ENCODE data around the gene VAMP5.
"Not testable (repeated sequence)": the region's sequence is repeated elsewhere in the genome, so short reads cannot be mapped to it uniquely, and the experiment has no call there.

Gene VAMP5

DNA sequence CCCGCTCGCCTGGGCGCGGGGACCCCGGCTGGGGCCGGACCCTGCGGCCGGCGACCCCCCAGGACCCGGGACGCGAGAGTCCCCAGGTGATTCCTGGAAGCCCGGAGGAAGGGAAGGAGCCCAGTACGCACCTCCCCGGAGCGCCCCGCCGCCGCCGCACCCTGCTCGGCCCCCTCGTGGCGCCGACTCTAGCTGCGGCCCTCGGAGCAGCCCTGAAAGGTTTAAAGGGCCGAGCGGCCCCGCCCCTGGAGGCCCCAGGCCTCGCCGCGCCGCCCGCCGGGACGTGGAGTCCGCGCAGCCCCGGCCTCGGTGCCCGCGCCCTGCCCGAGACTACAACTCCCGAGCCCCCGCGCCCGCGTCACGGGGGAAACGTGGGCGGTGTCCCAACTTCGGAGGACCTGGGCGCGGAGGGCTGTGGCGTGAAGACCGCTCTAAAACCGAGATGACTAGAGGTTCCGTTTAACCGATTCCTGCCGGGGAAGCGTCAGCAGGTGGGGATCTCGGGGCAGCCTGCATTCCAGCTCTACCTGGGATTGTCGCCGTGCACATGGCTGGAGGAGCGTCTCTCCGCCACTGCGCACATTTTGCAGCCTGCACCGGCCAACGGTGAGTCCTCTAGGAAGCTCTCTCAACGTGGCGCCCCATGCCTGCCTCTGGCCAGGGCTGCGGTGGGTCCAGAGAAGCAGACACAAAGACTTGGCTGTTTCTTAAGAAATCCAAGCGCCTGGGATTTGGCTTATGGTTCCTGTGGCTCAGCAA is 18.4 kb downstream of the VAMP5 start, which contains the start of gene TMEM150A:
TMEM150A (minus strand) TSS at position 223 of the 759 bp plus-strand sequence. CDS start 750 bp downstream, outside the sequence.
- DNase-seq: peak; percentile 51 to 85 (median 66)

DNA sequence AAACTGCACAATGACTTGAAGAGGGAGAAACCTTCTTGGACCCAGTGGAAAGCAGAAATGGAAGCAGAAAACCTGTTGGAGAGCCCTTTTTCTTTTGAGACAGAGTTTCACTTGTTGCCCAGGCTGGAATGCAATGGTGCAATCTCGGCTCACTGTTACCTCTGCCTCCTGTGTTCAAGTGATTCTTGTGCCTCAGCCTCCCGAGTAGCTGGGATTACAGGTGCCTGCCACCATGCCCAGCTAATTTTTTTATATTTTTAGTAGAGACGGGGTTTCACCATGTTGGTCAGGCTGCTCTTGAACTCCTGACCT is 19.9 kb downstream of the VAMP5 start:
- not testable (repeated sequence) for DNase-seq

DNA sequence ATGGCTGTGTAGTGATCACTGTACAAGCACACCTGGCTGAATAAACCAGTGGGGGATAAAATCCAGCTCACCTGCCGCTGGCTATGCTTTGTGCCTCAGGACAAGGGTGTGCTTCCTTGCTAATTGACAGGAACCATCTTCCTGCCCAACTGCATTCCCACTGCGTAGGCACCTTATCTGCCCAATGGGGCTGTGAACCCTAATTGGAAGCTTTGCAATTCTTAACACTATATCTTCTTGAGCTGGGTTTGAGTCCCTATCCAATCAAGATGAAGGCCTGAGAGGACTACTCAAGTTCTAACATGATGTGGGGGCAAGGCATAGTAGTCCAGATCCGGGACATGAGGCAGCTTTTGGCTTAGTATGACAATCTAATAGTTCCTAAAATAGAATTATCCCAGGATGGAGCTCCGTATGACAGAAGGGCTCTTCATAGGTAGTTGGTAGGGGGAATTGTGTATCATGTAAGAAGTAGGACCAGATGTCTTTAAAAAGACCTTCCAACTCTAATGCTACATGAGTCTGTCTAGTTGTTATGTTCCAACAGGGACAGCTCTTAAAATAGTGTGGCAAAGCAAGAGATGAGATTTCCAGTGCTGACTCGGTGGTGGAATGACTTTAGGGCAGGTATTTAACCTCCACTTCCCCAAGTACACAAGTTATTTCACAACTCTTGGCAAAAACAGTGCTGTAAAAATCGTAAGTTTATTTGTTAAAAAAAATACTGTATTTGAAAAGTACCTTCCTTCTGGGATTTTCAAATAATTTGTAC is 20.5 kb downstream of the VAMP5 start:
- no peak for DNase-seq

DNA sequence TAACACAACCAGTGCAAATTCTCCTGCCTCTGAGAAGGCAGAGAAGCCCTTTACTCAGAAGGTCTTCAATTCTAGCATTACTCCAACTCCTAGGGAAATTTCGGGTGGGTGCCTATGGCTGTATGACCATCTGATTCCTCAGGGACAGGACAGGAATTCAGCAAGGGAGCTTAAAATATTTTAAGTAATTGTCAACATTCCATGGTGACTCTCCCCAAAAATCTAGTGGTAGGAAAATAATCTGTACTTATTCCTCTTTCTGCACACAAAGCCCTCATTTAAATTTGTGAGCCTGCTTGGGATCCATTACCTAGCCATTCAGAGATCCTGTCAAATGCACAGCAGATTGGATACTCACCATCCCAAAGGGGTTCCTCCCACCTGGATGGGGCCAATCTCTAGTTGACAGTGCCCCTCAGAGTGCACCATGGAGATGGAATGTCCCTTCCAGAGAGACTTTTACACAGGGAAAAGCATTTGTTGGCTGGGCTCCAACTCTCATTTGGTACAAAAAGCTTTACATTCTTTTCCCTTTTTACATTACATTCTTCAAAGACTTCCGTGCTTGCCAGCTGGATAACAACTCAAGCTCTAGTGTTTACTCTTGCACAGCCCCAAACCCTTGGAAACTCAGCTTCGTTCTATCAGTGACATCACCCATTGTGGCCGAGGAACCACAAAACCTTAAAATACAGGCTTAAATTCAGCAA is 21.3 kb downstream of the VAMP5 start:
- no peak for DNase-seq

DNA sequence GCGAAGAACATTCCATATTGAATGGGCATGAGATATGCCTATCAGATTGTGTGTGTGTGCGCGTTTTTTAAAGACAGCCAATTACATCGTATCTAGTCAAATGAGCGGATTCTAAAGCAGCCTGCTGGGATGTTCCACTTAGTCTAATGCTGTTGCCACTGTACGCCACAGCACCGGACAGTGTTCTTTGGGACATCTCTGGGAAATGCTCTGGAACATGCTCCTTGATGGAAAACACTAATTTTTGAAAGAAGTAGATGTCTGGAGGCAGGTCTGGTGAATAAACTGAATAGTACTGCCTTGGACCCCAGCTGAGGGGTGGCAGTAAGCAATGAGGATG is 21.9 kb downstream of the VAMP5 start:
- no peak for DNase-seq

DNA sequence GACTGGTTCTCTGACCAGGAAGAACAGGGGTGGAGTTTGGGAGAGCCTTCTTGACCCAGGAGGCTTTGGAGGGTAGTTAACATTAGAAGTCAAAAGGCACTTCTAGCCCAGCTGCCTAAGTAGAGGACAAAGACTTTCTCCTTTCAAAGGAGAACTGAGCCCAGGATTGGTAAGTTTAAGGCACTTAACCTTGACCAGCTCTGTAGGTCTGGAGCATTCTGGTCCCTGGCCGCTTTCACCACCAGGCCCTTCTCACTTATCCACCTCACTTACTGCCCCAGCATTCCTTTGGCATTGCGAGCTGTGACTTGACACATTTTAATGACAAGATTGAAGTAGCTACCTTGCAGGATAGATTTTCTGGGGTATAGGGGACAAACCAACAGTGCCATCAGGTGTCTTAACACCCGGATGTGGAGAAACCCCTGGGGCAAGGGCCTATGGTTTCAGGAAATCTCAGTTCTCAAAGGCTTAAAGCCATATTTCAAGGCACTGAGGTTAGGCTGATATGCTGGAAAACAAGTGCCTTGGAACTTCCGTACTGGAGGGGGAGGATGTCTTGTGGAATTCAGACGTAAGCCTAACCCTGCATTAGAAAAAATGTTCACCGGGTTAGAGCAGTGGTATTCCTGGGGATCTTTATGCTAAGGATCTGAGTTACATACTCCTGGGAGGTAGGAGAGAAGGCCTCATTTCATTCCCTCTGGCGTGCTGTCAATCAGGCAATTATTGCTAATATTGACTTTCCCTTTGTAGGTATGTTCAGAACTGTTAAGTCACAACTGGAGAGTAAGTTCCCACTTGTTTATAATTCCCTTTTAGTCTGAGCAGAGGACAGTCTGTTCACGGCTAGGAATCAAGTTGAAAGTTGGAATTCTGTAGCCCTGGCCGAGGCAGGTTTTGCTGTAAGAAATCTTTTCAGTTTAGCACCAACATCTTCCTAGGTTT is 23.3 kb downstream of the VAMP5 start:
- DNase-seq: no peak

DNA sequence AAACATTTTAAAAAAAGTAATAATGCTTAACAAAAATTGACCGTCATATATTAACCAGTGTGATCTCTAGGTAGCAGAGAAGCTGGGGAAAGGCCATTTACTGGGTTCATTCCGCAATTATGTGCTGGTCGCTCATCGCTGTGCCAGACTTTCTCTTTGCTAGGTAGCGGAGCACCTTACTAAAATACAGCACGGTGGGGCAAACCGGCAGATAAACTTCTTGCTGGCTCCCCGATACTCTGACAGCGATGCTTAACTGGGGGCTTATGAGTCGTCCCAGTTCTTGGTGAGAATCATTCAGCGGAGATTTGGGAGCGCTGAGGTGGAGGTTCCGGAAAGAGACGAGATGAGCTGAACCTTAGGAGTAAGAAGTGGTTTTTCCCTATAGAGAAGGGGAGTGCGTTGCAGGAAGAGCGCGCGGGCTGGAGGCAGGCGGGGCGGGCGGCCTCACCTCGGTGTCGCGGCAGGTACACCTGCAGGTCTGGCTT is 27.0 kb downstream of the VAMP5 start:
- DNase-seq: no peak

DNA sequence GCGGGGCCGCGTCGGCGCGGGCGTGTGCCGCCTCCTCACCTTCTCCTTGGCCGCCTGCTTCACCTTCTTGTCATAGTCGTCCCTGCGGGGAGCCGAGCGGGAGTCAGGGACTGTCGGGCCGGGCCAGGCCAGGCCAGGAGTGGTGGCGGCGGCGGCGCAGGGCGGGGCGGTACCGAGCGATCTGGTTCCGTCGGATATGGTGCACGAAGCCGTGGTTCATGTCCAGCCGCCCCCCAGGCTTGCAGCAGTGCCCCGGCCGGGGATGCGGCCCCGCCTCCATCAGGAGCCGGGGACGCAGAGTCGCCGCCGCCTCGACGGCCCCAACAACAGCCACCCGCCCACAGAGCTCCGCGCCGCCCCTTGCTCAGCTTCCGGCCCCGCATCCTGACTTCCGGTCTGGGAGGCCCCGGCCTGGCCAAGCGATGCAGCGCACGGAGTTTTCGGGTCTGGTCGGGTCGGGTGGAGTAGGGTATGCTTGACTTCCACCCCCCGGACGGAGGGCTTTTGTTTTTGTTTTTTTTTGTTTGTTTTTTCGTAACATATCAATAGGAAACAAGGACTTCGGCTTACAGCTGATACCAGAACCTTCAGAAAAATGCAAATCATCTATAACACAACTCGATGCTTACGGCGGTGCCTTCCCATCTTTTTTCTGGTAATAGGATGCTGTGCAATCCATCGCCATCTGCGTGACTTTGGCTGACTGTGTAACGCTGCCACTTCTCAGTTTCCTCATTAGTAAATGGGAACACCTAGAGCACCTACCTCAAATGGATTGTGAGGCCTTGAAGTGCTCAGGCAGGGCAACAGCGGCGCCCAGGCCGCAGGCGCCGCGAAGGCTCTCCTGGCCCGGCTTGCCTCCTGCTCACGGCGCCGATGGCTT is 27.7 kb downstream of the VAMP5 start, which contains the start of gene C2orf68:
C2orf68 (minus strand) TSS at position 362 of the 883 bp plus-strand sequence; CDS start at position 280, 82 bp downstream.
- peak; percentile 57 to 74 (median 63) for DNase-seq

DNA sequence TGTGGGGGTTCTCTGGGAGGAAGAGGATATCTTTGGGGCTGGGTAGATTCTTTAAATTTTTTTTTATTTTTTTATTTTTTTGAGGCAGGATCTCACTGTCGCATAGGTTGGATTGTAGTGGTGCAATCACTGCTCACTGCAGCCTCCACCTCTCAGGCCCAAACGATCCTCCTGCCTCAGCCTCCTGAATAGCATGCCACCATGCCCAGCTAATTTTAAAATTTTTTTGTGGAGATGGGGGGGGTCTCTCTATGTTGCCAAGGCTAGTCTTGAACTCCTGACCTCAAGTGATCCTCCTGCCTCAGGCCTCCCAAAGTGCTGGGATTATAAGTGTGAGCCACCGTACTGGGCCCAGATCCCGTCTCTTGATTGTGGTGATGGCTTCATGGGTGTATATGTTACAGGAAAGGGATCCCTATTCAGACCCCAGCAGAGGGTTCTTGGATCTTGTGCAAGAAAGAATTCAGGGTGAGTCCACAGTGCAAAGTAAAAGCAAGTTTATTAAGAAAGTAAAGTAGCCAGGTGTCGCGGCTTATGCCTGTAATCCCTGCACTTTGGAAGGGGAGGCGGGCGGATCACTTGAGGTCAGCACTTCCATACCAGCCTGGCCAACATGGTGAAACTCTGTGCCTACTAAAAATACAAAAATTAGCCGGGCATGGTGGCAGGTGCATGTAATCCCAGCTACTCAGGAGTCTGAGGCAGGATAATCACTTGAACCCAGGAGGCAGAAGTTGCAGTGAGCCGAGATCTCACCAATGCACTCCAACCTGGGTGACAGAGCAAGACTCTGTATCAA is 29.7 kb downstream of the VAMP5 start:
- DNase-seq: no peak

DNA sequence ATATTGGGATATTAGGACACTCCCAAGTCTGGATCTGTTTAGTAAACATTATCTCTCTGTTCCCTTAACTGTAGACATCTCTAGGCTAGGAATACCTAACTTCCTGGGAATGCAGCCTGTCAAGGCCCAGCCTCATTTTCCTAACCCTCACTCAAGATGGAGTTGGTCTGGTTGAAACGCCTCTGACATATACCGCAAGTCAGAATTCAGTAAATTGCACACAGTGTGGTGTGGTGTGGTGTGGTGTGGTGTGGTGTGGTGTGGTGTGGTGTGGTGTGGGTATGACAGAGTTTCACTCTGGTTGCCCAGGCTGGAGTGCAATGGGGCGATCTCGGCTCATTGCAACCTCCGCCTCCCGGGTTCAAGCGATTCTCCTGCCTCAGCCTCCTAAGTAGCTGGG is 30.5 kb downstream of the VAMP5 start:
- DNase-seq: not testable (repeated sequence)

DNA sequence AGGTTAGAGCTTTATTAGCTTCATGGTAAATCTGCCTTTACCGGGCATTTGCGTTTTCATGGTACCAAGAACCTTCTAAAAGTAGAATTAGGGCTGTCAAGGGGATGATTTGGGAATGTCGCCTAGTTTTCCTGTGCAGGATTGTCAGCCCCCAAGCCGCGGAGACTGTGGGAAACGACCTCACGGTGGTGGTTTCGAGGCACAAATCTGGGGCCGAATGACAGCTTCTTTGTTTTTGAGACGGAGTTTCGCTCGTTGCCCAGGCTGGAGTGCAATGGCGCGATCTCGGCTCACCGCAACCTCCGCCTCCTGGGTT is 31.1 kb downstream of the VAMP5 start:
- DNase-seq: no peak

DNA sequence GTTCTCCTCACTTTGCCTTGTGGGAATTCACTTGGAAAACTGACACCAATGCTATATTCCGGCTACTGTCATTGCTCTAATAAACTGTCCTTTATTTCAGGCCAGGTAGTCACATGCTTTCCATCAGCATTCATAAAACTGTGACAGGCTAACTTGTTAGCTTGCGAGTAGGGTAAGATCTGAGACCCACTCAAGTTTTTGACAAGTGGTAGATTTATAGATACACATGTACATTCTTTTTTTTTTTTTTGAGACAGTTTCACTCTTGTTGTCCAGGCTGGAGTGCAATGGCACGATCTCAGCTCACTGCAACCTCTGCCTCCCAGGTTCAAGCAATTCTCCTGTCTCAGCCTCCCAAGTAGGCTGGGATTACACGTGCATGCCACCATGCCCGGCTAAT is 33.5 kb downstream of the VAMP5 start:
- not testable (repeated sequence) for DNase-seq

DNA sequence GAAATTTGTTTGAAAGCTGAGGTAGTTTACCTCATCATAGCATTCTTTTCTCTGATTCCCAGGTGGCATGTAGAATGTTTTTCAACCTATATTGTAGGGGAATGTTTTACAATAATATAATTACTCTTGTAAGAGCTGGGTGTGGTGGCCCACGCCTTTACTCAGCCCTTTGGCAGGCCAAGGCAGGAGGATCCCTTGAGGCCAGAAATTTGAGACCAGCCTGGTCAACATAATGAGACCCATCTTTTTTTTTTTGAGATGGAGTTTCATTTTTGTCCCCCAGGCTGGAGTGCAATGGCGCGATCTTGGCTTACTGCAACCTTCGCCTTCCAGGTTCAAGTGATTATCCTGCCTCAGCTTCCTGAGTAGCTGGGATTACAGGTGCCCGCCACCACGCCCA is 35.4 kb downstream of the VAMP5 start:
- DNase-seq: no peak

DNA sequence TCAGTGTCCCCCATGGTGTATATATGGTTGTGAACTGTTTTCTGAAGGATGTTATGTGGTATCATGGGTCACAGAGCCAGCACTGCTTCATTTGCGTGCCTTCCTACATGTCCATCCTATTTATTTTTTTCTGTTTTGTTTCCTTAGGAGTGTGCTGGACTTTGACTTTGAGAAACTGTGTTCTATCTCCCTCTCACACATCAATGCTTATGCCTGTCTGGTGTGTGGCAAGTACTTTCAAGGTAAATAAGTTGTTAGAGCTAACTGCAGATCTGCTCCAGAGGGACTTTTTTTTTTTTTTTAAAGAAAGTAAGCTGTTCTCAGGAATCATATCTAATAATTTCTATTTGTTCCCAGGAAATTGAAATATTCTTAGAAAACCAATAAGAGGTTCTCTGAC is 37.1 kb downstream of the VAMP5 start:
- DNase-seq: no peak

DNA sequence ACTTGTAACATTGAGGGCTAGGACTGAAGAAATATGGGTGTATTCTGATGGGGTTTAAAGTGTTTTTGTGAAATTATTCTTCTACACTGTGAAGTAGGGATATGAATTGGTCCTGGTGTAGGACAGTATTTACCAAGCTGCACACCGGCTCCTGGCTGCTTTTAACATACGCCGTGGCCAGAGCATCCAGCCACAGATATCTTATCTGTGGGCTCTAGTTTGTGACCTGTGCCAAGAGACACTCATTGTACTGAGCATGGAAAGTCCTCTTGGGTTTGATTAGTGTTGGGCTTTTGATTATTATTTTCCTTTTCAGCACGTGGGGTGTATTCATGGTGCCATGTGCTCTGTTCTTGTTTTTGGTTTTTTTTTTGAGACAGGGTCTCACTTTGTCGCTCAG is 39.8 kb downstream of the VAMP5 start:
- no peak for DNase-seq

DNA sequence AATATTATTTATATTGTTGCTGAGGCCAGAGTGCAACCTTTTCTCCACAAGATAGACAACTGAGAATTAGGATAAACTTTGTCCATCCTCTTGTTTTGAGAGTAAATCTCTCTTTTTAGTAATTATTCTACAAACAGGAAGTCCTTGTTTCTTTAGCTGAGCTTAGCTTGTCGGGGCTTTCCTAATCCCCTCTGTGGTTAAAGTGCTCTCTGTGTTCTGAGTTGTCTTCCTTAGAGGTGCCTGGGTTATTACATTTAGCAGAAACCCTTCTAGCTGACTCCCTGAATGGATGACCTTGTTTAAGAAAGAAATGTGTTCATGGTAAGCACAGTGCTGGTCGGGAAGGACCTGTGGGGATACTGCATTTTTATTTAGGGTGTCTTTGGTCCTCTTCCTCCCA is 44.4 kb downstream of the VAMP5 start:
- no peak for DNase-seq

DNA sequence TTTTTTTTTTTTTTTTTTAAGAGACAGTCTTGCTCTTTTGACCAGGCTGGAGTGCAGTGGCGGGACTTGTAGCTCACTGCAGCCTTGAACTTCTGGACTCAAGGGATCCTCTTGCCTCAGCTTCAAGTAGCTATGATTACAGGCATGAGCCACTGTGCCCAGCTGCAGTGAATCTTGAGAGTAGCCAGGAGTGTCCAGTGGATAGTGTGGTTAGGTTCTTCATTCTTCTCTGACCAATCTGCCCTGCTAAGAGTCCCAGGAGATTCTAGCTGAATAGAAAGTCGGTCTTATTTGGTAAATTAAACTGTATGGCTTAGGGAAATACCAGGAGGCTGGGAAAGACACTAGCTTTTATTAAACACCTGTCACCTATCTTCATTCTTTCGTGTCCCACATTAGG is 47.1 kb downstream of the VAMP5 start:
- no peak for DNase-seq

DNA sequence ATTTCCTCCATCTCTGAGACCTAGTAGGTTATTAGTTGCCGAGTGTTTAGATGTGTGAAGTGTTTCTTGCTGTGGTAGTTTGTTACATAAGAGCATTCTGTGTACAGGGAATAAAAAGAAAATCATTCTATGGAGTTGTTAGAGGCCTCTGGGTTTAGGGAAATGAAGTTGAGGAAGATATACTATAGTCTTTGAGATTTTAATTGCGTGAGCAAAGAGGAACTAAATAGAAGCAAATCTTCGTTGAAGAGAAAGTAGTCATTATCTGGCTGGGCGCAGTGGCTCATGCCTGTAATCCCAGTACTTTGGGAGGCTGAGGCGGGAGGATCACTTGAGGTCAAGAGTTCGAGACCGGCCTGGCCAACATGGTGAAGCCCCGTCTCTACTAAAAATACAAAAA is 50.8 kb downstream of the VAMP5 start:
- no peak for DNase-seq

DNA sequence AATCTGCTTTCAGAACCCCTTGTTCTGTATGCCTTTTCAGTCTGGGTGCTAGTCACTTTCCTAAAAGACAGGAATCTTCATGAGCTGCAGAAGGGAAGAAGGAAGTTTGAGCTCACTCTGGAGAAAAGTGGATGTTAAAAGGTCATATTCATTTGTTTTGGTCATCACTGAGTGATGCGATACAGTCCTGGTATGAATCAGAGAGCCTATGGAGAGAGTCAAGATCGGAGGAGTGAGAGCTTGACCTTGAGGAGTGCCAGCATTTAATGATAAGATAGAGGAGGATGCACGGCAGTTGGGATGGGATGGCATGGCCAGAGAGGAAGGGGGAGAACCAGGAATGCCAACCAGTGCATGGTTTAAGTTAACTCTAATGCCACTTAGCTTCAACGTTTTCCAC is 51.4 kb downstream of the VAMP5 start:
- no peak for DNase-seq

DNA sequence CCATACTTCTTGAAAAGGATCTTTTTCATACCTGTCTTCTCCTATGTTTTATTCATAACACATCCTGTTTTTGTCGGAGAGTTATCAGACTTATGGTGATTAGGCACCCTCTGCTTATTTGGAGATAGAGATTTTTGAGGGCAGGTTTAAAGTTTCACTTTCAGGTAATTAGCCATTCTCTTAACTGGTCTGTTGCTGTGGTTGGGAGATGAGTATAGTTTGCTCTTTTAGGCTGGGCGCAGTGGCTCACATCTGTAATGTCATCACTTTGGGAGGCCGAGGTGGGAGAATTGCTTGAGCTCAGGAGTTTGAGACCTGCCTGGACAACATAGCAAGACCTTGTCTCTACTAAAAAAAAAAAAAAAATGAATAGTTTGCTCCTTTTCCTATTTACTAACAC is 58.5 kb downstream of the VAMP5 start:
- no peak for DNase-seq
